HepG2 (cell line): Measurements from ENCODE around the gene HOXD4. TPM values are rescaled to one million over a fixed set of nuclear protein-coding genes. Genes with fewer than 3 reads are reported as not detected.

ENCODE experiments used
- GATAD1 ChIP-seq: IDR thresholded peaks from 2 replicates; pipeline ENCODE4 v1.6.1; 2016; ENCODE audit warnings: missing genetic modification reagents, missing compliant biosample characterization
- ISX ChIP-seq: sonication (generic); formaldehyde crosslinking; conservative IDR thresholded peaks from 2 replicates; pipeline ENCODE4 v1.5.0; 2020; ENCODE audit warnings: missing genetic modification reagents
- PAF1 ChIP-seq: IDR thresholded peaks from 2 replicates; pipeline ENCODE4 v1.6.1; 2016; ENCODE audit warnings: missing genetic modification reagents, missing compliant biosample characterization
- PRMT3 ChIP-seq: sonication (generic); formaldehyde crosslinking; IDR thresholded peaks from 2 replicates; pipeline ENCODE4 v1.8.1; 2022; ENCODE audit warnings: low read depth, mild to moderate bottlenecking, moderate library complexity, missing genetic modification reagents, borderline replicate concordance
- ZFX ChIP-seq: sonication (generic); formaldehyde crosslinking; IDR thresholded peaks from 2 replicates; pipeline ENCODE4 v1.4.0; 2020; ENCODE audit warnings: mild to moderate bottlenecking, low read depth, missing genetic modification reagents, moderate library complexity
- ZNF644 ChIP-seq: IDR thresholded peaks from 2 replicates; pipeline ENCODE4 v1.6.1; 2016; ENCODE audit warnings: low read depth
- ZNF724P ChIP-seq: sonication (generic); formaldehyde crosslinking; IDR thresholded peaks from 2 replicates; pipeline ENCODE4 v1.8.0; 2022; ENCODE audit warnings: missing genetic modification reagents, borderline replicate concordance
- polyA plus RNA-seq, 8 experiments: library from polyadenylated mRNA; depleted of rRNA in 3 of 8; stranded (reverse) in 7 of 8; unstranded in 1 of 8; fragments of >200 nt; fragmentation: Illumina TruSeq in 4 of 8; extraction: Trizol in 4 of 8; gene quantifications; 2 replicates each; pipeline versions ENCODE4 v1.2.1 to v1.2.3, GENCODE V29; 2011 to 2016; ENCODE audit warnings: low read depth in 4 of 8, missing spikeins in 1 of 8, mixed read lengths in 1 of 8; ENCODE audit not compliant: insufficient read depth in 1 of 8
- total RNA-seq, 5 experiments: library from RNA; depleted of rRNA; stranded (reverse); fragments of >200 nt; fragmentation: Illumina TruSeq; extraction: Trizol; gene quantifications; 2 replicates each; pipeline ENCODE4 v1.2.3, GENCODE V29; 2016; ENCODE audit warnings: low read depth in 1 of 5
- TF ChIP-seq, protein P1 (sequence below): IDR thresholded peaks from 2 replicates; pipeline ENCODE4 v1.6.1; 2018; ENCODE audit warnings: missing genetic modification reagents, mild to moderate bottlenecking, missing compliant biosample characterization
- TF ChIP-seq, protein P2 (sequence below), 2 experiments: sonication (generic) in 1 of 2; formaldehyde crosslinking in 1 of 2; IDR thresholded peaks; 2 replicates each; pipeline versions ENCODE4 v1.6.1 to v1.9.0; 2014 to 2022; ENCODE audit warnings: antibody characterized with exemption in 1 of 2, borderline replicate concordance in 1 of 2, inconsistent platforms in 1 of 2, low read depth in 1 of 2, missing genetic modification reagents in 1 of 2
- TF ChIP-seq, protein P3 (sequence below): sonication (generic); formaldehyde crosslinking; IDR thresholded peaks from 2 replicates; pipeline ENCODE4 v1.4.0; 2020; ENCODE audit warnings: missing genetic modification reagents
- TF ChIP-seq, protein P4 (sequence below): sonication (generic); formaldehyde crosslinking; IDR thresholded peaks from 2 replicates; pipeline ENCODE4 v1.9.0; 2021; ENCODE audit warnings: missing genetic modification reagents, borderline replicate concordance
- TF ChIP-seq, protein P5 (sequence below): sonication (generic); formaldehyde crosslinking; IDR thresholded peaks from 2 replicates; pipeline ENCODE4 v1.5.0; 2020; ENCODE audit warnings: missing genetic modification reagents, mild to moderate bottlenecking, borderline replicate concordance
- TF ChIP-seq, protein P6 (sequence below): conservative IDR thresholded peaks from 2 replicates; pipeline ENCODE4 v1.6.1; 2018; ENCODE audit warnings: missing genetic modification reagents

HOXD4 gene
- total and polyA plus RNA-seq, 2 of the 13 experiments (the other 11 are each of a cell fraction or from before 2014, with no cell fraction given): not detected

DNA sequence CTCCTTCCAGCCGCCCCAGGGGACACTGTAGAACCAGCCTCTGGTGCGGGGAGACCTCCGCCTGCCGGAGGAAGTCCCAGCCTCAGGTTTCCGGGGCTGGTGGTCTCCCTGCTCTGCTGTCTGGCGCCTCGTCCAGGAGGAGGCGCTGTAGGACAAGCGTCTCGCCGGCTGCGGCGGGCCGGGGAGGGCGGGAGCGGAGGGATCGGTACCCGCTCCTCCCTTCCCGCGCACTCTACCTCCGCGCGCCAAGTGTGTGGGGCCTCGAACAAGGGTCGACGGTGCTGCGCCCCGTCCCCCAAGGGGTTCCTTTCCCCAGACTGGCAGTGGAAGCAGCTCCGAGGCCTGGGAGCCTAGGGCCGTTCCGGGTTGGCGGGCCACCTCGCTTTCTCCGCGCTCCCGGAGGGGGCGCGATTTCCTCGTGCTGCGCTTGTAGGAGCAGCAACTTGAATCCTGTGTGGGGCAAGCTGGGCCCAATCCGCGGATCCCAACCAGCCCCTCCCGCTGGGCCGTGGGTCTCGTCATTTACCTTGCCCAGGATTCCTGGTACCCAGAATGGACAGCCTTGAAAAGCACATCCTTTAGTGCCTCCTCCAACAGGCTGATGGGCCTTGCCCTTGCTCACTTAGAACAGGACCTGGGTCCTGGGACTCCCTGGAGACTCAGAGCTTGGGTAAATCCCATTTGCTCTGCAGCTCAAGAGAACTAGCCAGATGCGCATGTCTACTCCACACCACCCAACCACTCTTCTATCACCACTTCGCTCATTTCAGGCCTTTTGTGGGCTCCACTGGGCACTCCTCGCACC, 10.6 kb upstream of the HOXD4 start (continued):
- TF ChIP-seq, protein P1, sequence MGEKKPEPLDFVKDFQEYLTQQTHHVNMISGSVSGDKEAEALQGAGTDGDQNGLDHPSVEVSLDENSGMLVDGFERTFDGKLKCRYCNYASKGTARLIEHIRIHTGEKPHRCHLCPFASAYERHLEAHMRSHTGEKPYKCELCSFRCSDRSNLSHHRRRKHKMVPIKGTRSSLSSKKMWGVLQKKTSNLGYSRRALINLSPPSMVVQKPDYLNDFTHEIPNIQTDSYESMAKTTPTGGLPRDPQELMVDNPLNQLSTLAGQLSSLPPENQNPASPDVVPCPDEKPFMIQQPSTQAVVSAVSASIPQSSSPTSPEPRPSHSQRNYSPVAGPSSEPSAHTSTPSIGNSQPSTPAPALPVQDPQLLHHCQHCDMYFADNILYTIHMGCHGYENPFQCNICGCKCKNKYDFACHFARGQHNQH (CRISPR knock-in tag): peak; percentile 84; the same call in 1 of the 2 replicates
- TF ChIP-seq GATAD1 (CRISPR knock-in tag) (peak; percentile 67), ZNF724P (CRISPR knock-in tag) (peak; percentile 65; the same call in 1 of the 2 replicates), ZNF644 (CRISPR knock-in tag) (no peak), PRMT3 (CRISPR knock-in tag) (peak; percentile 57; the same call in 1 of the 2 replicates), PAF1 (CRISPR knock-in tag) (no peak), ZFX (CRISPR knock-in tag) (peak; percentile 68; the same call in 1 of the 2 replicates), ISX (CRISPR knock-in tag) (no peak)
- TF ChIP-seq, protein P2, sequence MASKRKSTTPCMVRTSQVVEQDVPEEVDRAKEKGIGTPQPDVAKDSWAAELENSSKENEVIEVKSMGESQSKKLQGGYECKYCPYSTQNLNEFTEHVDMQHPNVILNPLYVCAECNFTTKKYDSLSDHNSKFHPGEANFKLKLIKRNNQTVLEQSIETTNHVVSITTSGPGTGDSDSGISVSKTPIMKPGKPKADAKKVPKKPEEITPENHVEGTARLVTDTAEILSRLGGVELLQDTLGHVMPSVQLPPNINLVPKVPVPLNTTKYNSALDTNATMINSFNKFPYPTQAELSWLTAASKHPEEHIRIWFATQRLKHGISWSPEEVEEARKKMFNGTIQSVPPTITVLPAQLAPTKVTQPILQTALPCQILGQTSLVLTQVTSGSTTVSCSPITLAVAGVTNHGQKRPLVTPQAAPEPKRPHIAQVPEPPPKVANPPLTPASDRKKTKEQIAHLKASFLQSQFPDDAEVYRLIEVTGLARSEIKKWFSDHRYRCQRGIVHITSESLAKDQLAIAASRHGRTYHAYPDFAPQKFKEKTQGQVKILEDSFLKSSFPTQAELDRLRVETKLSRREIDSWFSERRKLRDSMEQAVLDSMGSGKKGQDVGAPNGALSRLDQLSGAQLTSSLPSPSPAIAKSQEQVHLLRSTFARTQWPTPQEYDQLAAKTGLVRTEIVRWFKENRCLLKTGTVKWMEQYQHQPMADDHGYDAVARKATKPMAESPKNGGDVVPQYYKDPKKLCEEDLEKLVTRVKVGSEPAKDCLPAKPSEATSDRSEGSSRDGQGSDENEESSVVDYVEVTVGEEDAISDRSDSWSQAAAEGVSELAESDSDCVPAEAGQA (IDR thresholded peaks at IDR 0.05; ENCODE audit: low read depth): no peak
- TF ChIP-seq, protein P2 (CRISPR knock-in tag; IDR thresholded peaks at IDR 0.05; ENCODE audit: borderline replicate concordance): no peak
- TF ChIP-seq, protein P3, sequence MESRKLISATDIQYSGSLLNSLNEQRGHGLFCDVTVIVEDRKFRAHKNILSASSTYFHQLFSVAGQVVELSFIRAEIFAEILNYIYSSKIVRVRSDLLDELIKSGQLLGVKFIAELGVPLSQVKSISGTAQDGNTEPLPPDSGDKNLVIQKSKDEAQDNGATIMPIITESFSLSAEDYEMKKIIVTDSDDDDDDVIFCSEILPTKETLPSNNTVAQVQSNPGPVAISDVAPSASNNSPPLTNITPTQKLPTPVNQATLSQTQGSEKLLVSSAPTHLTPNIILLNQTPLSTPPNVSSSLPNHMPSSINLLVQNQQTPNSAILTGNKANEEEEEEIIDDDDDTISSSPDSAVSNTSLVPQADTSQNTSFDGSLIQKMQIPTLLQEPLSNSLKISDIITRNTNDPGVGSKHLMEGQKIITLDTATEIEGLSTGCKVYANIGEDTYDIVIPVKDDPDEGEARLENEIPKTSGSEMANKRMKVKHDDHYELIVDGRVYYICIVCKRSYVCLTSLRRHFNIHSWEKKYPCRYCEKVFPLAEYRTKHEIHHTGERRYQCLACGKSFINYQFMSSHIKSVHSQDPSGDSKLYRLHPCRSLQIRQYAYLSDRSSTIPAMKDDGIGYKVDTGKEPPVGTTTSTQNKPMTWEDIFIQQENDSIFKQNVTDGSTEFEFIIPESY (CRISPR knock-in tag): peak; percentile 74
- TF ChIP-seq, protein P4, sequence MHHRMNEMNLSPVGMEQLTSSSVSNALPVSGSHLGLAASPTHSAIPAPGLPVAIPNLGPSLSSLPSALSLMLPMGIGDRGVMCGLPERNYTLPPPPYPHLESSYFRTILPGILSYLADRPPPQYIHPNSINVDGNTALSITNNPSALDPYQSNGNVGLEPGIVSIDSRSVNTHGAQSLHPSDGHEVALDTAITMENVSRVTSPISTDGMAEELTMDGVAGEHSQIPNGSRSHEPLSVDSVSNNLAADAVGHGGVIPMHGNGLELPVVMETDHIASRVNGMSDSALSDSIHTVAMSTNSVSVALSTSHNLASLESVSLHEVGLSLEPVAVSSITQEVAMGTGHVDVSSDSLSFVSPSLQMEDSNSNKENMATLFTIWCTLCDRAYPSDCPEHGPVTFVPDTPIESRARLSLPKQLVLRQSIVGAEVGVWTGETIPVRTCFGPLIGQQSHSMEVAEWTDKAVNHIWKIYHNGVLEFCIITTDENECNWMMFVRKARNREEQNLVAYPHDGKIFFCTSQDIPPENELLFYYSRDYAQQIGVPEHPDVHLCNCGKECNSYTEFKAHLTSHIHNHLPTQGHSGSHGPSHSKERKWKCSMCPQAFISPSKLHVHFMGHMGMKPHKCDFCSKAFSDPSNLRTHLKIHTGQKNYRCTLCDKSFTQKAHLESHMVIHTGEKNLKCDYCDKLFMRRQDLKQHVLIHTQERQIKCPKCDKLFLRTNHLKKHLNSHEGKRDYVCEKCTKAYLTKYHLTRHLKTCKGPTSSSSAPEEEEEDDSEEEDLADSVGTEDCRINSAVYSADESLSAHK: no peak
- TF ChIP-seq, protein P5, sequence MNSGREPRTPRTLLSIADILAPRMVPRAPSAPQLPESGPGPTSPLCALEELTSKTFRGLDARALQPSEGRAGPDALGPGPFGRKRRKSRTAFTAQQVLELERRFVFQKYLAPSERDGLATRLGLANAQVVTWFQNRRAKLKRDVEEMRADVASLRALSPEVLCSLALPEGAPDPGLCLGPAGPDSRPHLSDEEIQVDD (CRISPR knock-in tag): 0 out of 2 replicates have a peak, but pooled peaks have one; percentile 76
- TF ChIP-seq, protein P6, sequence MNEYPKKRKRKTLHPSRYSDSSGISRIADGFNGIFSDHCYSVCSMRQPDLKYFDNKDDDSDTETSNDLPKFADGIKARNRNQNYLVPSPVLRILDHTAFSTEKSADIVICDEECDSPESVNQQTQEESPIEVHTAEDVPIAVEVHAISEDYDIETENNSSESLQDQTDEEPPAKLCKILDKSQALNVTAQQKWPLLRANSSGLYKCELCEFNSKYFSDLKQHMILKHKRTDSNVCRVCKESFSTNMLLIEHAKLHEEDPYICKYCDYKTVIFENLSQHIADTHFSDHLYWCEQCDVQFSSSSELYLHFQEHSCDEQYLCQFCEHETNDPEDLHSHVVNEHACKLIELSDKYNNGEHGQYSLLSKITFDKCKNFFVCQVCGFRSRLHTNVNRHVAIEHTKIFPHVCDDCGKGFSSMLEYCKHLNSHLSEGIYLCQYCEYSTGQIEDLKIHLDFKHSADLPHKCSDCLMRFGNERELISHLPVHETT: no peak; the same call in 1 of the 2 replicates
